CD14-positive monocyte (primary cell): ENCODE measurements around the gene GLP2R. TPM values are rescaled to one million over a fixed set of nuclear protein-coding genes. Genes with fewer than 3 reads are reported as not detected.

ENCODE experiments used
- DNase-seq, 3 donors: peaks; one replicate each; pipeline ENCODE4 v3.0.0-alpha.2; 2011 to 2022
- H2AFZ ChIP-seq: 2 replicates; pipeline ENCODE4 v1.6.0; 2012; ENCODE audit warnings: mild to moderate bottlenecking, low read depth, low read length, inconsistent platforms; ENCODE audit not compliant: insufficient read depth, poor library complexity, severe bottlenecking
- H3K27ac ChIP-seq, 2 donors: 1 replicate in 1 of 2; 2 replicates in 1 of 2; pipeline ENCODE4 v1.5.1; 2012 to 2013; ENCODE audit warnings: low read length in 2 of 2, control low read depth in 1 of 2, inconsistent platforms in 1 of 2, low read depth in 1 of 2, mild to moderate bottlenecking in 1 of 2
- H3K27me3 ChIP-seq, 2 donors: one replicate each; pipeline versions ENCODE4 v1.6.0 to v1.6.1; 2011 to 2013; ENCODE audit warnings: low read length in 2 of 2; ENCODE audit not compliant: control insufficient read depth in 2 of 2, insufficient read depth in 2 of 2
- H3K36me3 ChIP-seq, 2 donors: replicated peaks in 1 of 2; 1 replicate in 1 of 2; 2 replicates in 1 of 2; pipeline versions ENCODE4 v1.5.1 to v1.6.1; 2012 to 2013; ENCODE audit warnings: low read length in 2 of 2, control low read depth in 1 of 2, inconsistent platforms in 1 of 2, mild to moderate bottlenecking in 1 of 2; ENCODE audit not compliant: insufficient read depth in 2 of 2, control insufficient read depth in 1 of 2
- H3K4me1 ChIP-seq, 2 donors: 1 replicate in 1 of 2; 2 replicates in 1 of 2; pipeline versions ENCODE4 v1.5.1 to v1.6.1; 2012 to 2013; ENCODE audit warnings: low read length in 2 of 2, control low read depth in 1 of 2, inconsistent platforms in 1 of 2, mild to moderate bottlenecking in 1 of 2, moderate library complexity in 1 of 2; ENCODE audit not compliant: insufficient read depth in 2 of 2, control insufficient read depth in 1 of 2
- H3K4me2 ChIP-seq: replicated peaks from 2 replicates; pipeline ENCODE3; 2012; ENCODE audit warnings: low read length, moderate library complexity, mild to moderate bottlenecking; ENCODE audit not compliant: poor library complexity, severe bottlenecking; ENCODE audit errors: extremely low read depth
- H3K4me3 ChIP-seq, 3 experiments: fragments of 200-600 bp in 1 of 3; sonication (generic) in 1 of 3; replicated peaks in 1 of 3; 1 replicate in 2 of 3; 2 replicates in 1 of 3; pipeline ENCODE4 v1.5.1; 2011 to 2013; ENCODE audit warnings: low read length in 3 of 3, mild to moderate bottlenecking in 3 of 3, control low read depth in 2 of 3, low read depth in 2 of 3, inconsistent platforms in 1 of 3, moderate library complexity in 1 of 3
- H3K79me2 ChIP-seq: 2 replicates; pipeline ENCODE4 v1.6.0; 2012; ENCODE audit warnings: mild to moderate bottlenecking, control low read depth, inconsistent platforms, low read length, moderate library complexity; ENCODE audit not compliant: insufficient read depth
- H3K9ac ChIP-seq: 2 replicates; pipeline ENCODE4 v1.6.0; 2017; ENCODE audit warnings: low read length, mild to moderate bottlenecking; ENCODE audit not compliant: insufficient read depth, poor library complexity, severe bottlenecking
- H3K9me3 ChIP-seq, 2 donors: replicated peaks in 1 of 2; 1 replicate in 1 of 2; 2 replicates in 1 of 2; pipeline versions ENCODE4 v1.5.1 to v1.6.1; 2012 to 2013; ENCODE audit warnings: low read length in 2 of 2, control low read depth in 1 of 2; ENCODE audit not compliant: control insufficient read depth in 1 of 2, insufficient read depth in 1 of 2
- H4K20me1 ChIP-seq: 2 replicates; pipeline ENCODE4 v1.6.0; 2012; ENCODE audit warnings: mild to moderate bottlenecking, low read length, control low read depth, moderate library complexity; ENCODE audit not compliant: insufficient read depth
- H3K27ac Mint-ChIP-seq, 7 donors: one replicate each; pipeline ENCODE4 v1.8.0; 2020; ENCODE audit warnings: mild to moderate bottlenecking in 7 of 7, mixed read lengths in 7 of 7, moderate library complexity in 6 of 7, inconsistent platforms in 2 of 7
- H3K27me3 Mint-ChIP-seq, 3 donors: one replicate each; pipeline ENCODE4 v1.8.0; 2021 to 2022; ENCODE audit warnings: low read depth in 3 of 3, mild to moderate bottlenecking in 3 of 3, mixed read lengths in 3 of 3, moderate library complexity in 3 of 3, inconsistent platforms in 1 of 3
- H3K36me3 Mint-ChIP-seq, 2 donors: one replicate each; pipeline ENCODE4 v1.8.0; 2020; ENCODE audit warnings: mixed read lengths in 2 of 2, inconsistent platforms in 1 of 2, mild to moderate bottlenecking in 1 of 2
- H3K4me1 Mint-ChIP-seq: one replicate; pipeline ENCODE4 v1.8.0; 2020; ENCODE audit warnings: mild to moderate bottlenecking, mixed read lengths
- H3K4me3 Mint-ChIP-seq, 2 donors: one replicate each; pipeline ENCODE4 v1.8.0; 2020; ENCODE audit warnings: mild to moderate bottlenecking in 2 of 2, mixed read lengths in 2 of 2, moderate library complexity in 1 of 2
- H3K9me3 Mint-ChIP-seq, 7 donors: one replicate each; pipeline ENCODE4 v1.8.0; 2020 to 2022; ENCODE audit warnings: mixed read lengths in 7 of 7, mild to moderate bottlenecking in 6 of 7, moderate library complexity in 6 of 7, inconsistent platforms in 2 of 7
- WGBS: methylation state at CpG from one replicate; pipeline ENCODE4 v1.1.5; 2013; ENCODE audit warnings: missing lambda C conversion rate; ENCODE audit not compliant: insufficient coverage; 5-methylcytosine and 5-hydroxymethylcytosine counted together
- intact Hi-C, 2 donors: fragments of 100-400 bp; cut with micrococcal nuclease; formaldehyde crosslinking; loops; one replicate each; pipeline versions ENCODE4 v1.15.0 to v1.15.1; 2023
- polyA plus RNA-seq, 3 donors: library from polyadenylated mRNA; depleted of rRNA in 1 of 3; unstranded in 2 of 3; stranded (reverse) in 1 of 3; fragments of 300-500 nt in 2 of 3; fragments of >200 nt in 1 of 3; fragmentation: Illumina TruSeq in 2 of 3; gene quantifications; 1 replicate in 2 of 3; 2 replicates in 1 of 3; pipeline ENCODE4 v1.2.3, GENCODE V29; 2012 to 2021
- TF ChIP-seq, protein P1 (sequence below): fragments of 200-600 bp; IDR thresholded peaks from one replicate; pipeline ENCODE4 v1.8.0; 2022; ENCODE audit warnings: antibody characterized with exemption, mild to moderate bottlenecking

Gene GLP2R
- polyA plus RNA-seq, 3 donors = not detected

DNA sequence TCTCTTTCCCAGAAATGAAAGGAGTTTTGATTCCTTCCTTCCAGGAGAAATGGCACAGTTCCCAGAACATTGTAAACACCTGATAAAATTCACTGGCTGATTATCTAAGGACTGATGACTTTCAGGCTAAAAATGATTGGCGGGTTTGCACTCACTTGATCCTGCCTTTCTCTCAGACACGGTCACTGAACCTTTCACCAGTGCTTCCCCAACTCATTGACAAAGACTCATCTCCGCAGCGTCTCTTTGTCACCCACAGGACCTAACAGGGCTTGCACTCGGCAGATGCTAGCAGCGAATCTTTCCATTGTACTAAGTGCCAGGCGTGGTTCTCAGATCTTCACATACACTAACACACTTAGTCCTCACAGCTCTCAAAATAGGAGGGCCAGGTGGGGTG, 27.0 kb upstream of the GLP2R start:
- no peak overlapping the region for H3K4me2 ChIP-seq
- H3K4me3 Mint-ChIP-seq = no peak overlapping the region
- TF ChIP-seq, protein P1, sequence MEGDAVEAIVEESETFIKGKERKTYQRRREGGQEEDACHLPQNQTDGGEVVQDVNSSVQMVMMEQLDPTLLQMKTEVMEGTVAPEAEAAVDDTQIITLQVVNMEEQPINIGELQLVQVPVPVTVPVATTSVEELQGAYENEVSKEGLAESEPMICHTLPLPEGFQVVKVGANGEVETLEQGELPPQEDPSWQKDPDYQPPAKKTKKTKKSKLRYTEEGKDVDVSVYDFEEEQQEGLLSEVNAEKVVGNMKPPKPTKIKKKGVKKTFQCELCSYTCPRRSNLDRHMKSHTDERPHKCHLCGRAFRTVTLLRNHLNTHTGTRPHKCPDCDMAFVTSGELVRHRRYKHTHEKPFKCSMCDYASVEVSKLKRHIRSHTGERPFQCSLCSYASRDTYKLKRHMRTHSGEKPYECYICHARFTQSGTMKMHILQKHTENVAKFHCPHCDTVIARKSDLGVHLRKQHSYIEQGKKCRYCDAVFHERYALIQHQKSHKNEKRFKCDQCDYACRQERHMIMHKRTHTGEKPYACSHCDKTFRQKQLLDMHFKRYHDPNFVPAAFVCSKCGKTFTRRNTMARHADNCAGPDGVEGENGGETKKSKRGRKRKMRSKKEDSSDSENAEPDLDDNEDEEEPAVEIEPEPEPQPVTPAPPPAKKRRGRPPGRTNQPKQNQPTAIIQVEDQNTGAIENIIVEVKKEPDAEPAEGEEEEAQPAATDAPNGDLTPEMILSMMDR = no peak
- peaks cover 0 to 2% of the 10 kb centered on the region in 2 donors for H3K27me3 ChIP-seq
- H3K9ac ChIP-seq = no peak overlapping the region
- H3K27me3 Mint-ChIP-seq = peaks cover 5 to 6% (median 6%) of the 10 kb centered on the region in 3 donors
- H3K27ac ChIP-seq = no peak overlapping the region
- DNase-seq = no peak
- H3K9me3 ChIP-seq = no peaks in the 10 kb centered on the region
- H3K4me1 Mint-ChIP-seq = no peaks in the 10 kb centered on the region
- 95% methylated on average over 5 of the region's 7 CpGs for WGBS
- H3K4me3 ChIP-seq = no peak overlapping the region
- peaks cover 0 to 2% (median 0%) of the 10 kb centered on the region in 7 donors for H3K9me3 Mint-ChIP-seq
- no peaks in the 10 kb centered on the region for H3K79me2 ChIP-seq
- intact Hi-C loops = no loop called here
- peak overlapping the region in 1 of 7 donors; percentile 65 for H3K27ac Mint-ChIP-seq
- H2AFZ ChIP-seq = no peak overlapping the region
- H3K36me3 ChIP-seq = no peaks in the 10 kb centered on the region
- H3K4me1 ChIP-seq = no peaks in the 10 kb centered on the region
- H3K36me3 Mint-ChIP-seq = no peaks in the 10 kb centered on the region
- H4K20me1 ChIP-seq = no peaks in the 10 kb centered on the region

DNA sequence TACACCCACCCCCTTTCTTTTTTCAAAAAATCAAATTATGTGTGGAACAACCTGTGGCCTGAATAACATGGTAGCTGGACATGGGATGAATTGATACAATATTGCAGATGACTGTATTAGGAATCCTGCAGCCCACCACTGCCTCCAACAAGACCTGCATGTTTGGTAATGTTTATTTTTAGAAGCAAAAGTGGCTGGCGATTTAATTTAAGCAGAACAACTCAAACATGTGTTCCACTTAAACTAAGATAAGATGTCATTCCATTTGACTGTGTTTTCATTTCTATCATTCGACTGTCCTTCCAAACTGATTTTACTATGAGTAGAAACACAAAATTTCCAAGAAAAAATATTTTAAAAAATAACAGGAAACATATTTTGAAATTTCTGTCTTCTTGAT, 24.2 kb upstream of the GLP2R start:
- Histone ChIP-seq H4K20me1 (no peaks in the 10 kb centered on the region), H3K79me2 (no peaks in the 10 kb centered on the region), H3K27me3 (peaks cover 0 to 2% of the 10 kb centered on the region in 2 donors), H3K9ac (no peak overlapping the region), H3K36me3 (no peaks in the 10 kb centered on the region), H3K4me1 (no peaks in the 10 kb centered on the region), H2AFZ (no peak overlapping the region), H3K4me3 (no peak overlapping the region), H3K4me2 (no peak overlapping the region), H3K9me3 (no peaks in the 10 kb centered on the region), H3K27ac (no peak overlapping the region)
- WGBS = no CpG with 5 or more reads among the region's 2 CpGs
- H3K4me1 Mint-ChIP-seq = no peaks in the 10 kb centered on the region
- H3K9me3 Mint-ChIP-seq = peaks cover 0 to 6% (median 2%) of the 10 kb centered on the region in 7 donors
- no peaks in the 10 kb centered on the region for H3K36me3 Mint-ChIP-seq
- no peak overlapping the region for H3K27ac Mint-ChIP-seq
- no peak overlapping the region for H3K4me3 Mint-ChIP-seq
- H3K27me3 Mint-ChIP-seq = peaks cover 5 to 6% (median 6%) of the 10 kb centered on the region in 3 donors
- intact Hi-C loops = loop anchor here in 1 of 2 donors (10.0 kb wide), 1 partner anchor 57 kb away; no protein-coding TSS in a partner anchor
- DNase-seq = no peak
- TF ChIP-seq, protein P1 = no peak
